Measurements from ENCODE around the gene CASZ1. TPM values are rescaled to one million over a fixed set of nuclear protein-coding genes. Genes with fewer than 3 reads are reported as not detected.

Gene CASZ1
- polyA plus RNA-seq, 3 donors = 0.30 to 3.7 (median 0.50) TPM

GRCh38 chr1:10639011-10639774, 157.3 kb downstream of the CASZ1 start:
- intact Hi-C loops (cut with micrococcal nuclease) = no loop called here
- no peak overlapping the region for H3K4me3 ChIP-seq (replicated peaks in 1 of 3; ENCODE audit: low read depth in 2 of 3, low read length in 3 of 3)
- no peak overlapping the region for H2AFZ ChIP-seq (ENCODE audit: insufficient read depth, low read depth, low read length, poor library complexity, severe bottlenecking)
- H3K36me3 ChIP-seq (replicated peaks in 1 of 2; ENCODE audit: control insufficient read depth in 1 of 2, insufficient read depth in 2 of 2, low read length in 2 of 2) = no peaks in the 10 kb centered on the region
- H3K27me3 Mint-ChIP-seq (ENCODE audit: low read depth in 3 of 3) = peaks cover 23 to 44% (median 31%) of the 10 kb centered on the region in 3 donors
- no peak for DNase-seq
- peaks cover 0 to 8% of the 10 kb centered on the region in 2 donors for H3K36me3 Mint-ChIP-seq
- 62% methylated on average over 108 of the region's 108 CpGs for WGBS (ENCODE audit: insufficient coverage)
- H3K9ac ChIP-seq (ENCODE audit: insufficient read depth, low read length, poor library complexity, severe bottlenecking) = no peak overlapping the region
- H3K4me1 ChIP-seq (ENCODE audit: control insufficient read depth in 1 of 2, insufficient read depth in 2 of 2, low read length in 2 of 2) = no peaks in the 10 kb centered on the region
- no peak overlapping the region for H3K27ac Mint-ChIP-seq
- no peaks in the 10 kb centered on the region for H3K4me1 Mint-ChIP-seq
- no peak for TF ChIP-seq CTCF (IDR thresholded peaks at IDR 0.05)
- peak overlapping the region in 1 of 2 donors; percentile 70 for H3K4me3 Mint-ChIP-seq
- H3K79me2 ChIP-seq (ENCODE audit: insufficient read depth, low read length) = no peaks in the 10 kb centered on the region
- H3K27ac ChIP-seq (ENCODE audit: low read depth in 1 of 2, low read length in 2 of 2) = no peak overlapping the region
- H3K9me3 ChIP-seq (replicated peaks in 1 of 2; ENCODE audit: control insufficient read depth in 1 of 2, insufficient read depth in 1 of 2, low read length in 2 of 2) = no peaks in the 10 kb centered on the region
- H3K9me3 Mint-ChIP-seq = peaks cover 0 to 7% (median 5%) of the 10 kb centered on the region in 7 donors
- H3K27me3 ChIP-seq (ENCODE audit: control insufficient read depth in 2 of 2, insufficient read depth in 2 of 2, low read length in 2 of 2) = peaks cover 5 to 23% of the 10 kb centered on the region in 2 donors
- no peaks in the 10 kb centered on the region for H4K20me1 ChIP-seq (ENCODE audit: insufficient read depth, low read length)
- no peak overlapping the region for H3K4me2 ChIP-seq (replicated peaks; ENCODE audit: extremely low read depth, low read length, poor library complexity, severe bottlenecking)

DNA sequence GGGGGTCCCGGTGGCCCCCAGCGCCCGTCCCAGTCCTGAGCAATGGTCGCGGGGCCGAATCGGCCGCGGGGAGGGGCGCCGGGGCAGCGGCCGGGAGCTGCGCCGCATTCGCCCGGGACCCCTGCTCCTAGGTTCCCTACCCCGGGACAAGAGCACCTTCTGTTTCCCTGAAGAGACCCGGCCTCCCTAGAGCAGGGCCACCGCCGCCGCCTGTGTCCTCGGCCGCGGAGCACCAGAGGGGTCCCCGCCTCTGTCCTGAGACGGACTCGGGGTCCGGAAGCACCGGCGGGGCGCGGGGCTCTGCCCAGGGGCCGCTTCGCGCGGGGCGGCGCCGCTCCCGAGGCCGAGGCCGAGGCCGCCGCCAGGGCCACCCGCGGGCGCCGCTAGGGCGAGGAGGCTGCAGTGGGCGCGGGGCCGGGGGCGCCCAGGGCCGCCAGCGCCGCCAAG, 157.9 kb downstream of the CASZ1 start:
- H3K36me3 ChIP-seq (replicated peaks in 1 of 2; ENCODE audit: control insufficient read depth in 1 of 2, insufficient read depth in 2 of 2, low read length in 2 of 2) = no peaks in the 10 kb centered on the region
- H3K27ac ChIP-seq (ENCODE audit: low read depth in 1 of 2, low read length in 2 of 2) = no peak overlapping the region
- no peak overlapping the region for H2AFZ ChIP-seq (ENCODE audit: insufficient read depth, low read depth, low read length, poor library complexity, severe bottlenecking)
- H3K4me3 ChIP-seq (replicated peaks in 1 of 3; ENCODE audit: low read depth in 2 of 3, low read length in 3 of 3) = no peak overlapping the region
- intact Hi-C loops (cut with micrococcal nuclease) = no loop called here
- peak overlapping the region; percentile 31 for H3K4me2 ChIP-seq (replicated peaks; ENCODE audit: extremely low read depth, low read length, poor library complexity, severe bottlenecking)
- no peaks in the 10 kb centered on the region for H3K9me3 ChIP-seq (replicated peaks in 1 of 2; ENCODE audit: control insufficient read depth in 1 of 2, insufficient read depth in 1 of 2, low read length in 2 of 2)
- H3K4me1 Mint-ChIP-seq = no peaks in the 10 kb centered on the region
- no peak for TF ChIP-seq CTCF (IDR thresholded peaks at IDR 0.05)
- H3K27me3 Mint-ChIP-seq (ENCODE audit: low read depth in 3 of 3) = peaks cover 23 to 45% (median 31%) of the 10 kb centered on the region in 3 donors
- peaks cover 3 to 10% of the 10 kb centered on the region in 2 donors for H3K36me3 Mint-ChIP-seq
- H3K9ac ChIP-seq (ENCODE audit: insufficient read depth, low read length, poor library complexity, severe bottlenecking) = no peak overlapping the region
- peaks cover 5 to 23% of the 10 kb centered on the region in 2 donors for H3K27me3 ChIP-seq (ENCODE audit: control insufficient read depth in 2 of 2, insufficient read depth in 2 of 2, low read length in 2 of 2)
- no peaks in the 10 kb centered on the region for H3K4me1 ChIP-seq (ENCODE audit: control insufficient read depth in 1 of 2, insufficient read depth in 2 of 2, low read length in 2 of 2)
- no peak overlapping the region for H3K27ac Mint-ChIP-seq
- no peaks in the 10 kb centered on the region for H3K79me2 ChIP-seq (ENCODE audit: insufficient read depth, low read length)
- WGBS (ENCODE audit: insufficient coverage) = 16% methylated on average over 57 of the region's 57 CpGs
- no peaks in the 10 kb centered on the region for H4K20me1 ChIP-seq (ENCODE audit: insufficient read depth, low read length)
- peaks cover 0 to 7% (median 5%) of the 10 kb centered on the region in 7 donors for H3K9me3 Mint-ChIP-seq
- no peak overlapping the region for H3K4me3 Mint-ChIP-seq
- no peak for DNase-seq

All from CD14-positive monocyte (primary cell).